ENCODE measurements around the gene SLC6A16. TPM values are rescaled to one million over a fixed set of nuclear protein-coding genes. Genes with fewer than 3 reads are reported as not detected.

SLC6A16 gene
- total and polyA plus RNA-seq, 2 of the 8 experiments (the other 6 are each of a cell fraction or from before 2014, with no cell fraction given), result 1.1 to 1.5 TPM

DNA sequence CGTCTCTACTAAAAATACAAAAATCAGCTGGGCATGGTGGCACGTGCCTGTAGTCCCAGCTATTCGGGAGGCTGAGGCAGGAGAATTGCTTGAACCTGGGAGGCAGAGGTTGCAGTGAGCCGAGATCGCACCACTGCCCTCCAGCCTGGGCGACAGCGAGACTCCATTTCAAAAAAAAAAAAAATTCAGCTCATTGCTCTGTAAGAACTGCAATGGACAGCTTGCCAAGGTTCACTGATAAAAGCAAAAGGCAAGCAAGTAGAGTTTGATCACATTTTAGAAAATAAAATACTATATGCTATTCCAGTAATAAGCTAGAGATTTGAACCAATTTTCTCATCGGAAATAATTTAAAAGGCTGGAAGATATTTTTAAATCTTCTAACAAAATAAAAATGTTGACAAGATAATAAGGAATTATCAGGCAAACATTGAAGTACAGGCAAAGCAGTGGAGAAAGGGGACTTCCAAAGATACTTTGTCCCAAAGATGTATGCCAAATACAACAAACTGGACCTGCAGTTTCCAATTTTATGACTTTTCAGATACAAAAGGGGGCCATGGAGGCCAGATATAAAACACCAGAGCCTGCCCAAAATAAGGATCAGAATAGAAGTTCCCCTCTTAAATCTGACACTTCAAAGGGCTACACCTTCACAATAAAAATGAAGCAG is 29.6 kb downstream of the SLC6A16 start (continued):
- TF ChIP-seq, protein P1, sequence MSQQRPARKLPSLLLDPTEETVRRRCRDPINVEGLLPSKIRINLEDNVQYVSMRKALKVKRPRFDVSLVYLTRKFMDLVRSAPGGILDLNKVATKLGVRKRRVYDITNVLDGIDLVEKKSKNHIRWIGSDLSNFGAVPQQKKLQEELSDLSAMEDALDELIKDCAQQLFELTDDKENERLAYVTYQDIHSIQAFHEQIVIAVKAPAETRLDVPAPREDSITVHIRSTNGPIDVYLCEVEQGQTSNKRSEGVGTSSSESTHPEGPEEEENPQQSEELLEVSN (IDR thresholded peaks at IDR 0.05), result no peak
- no peak for TF ChIP-seq FOSL1 (IDR thresholded peaks at IDR 0.05; ENCODE audit: insufficient read depth, low read depth, low read length)
- TF ChIP-seq JUND (IDR thresholded peaks at IDR 0.05; ENCODE audit: low read length), result no peak
- TF ChIP-seq SIX5 (IDR thresholded peaks at IDR 0.05; ENCODE audit: low read depth, low read length), result no peak
- no peak for TF ChIP-seq TCF12 (IDR thresholded peaks at IDR 0.05; ENCODE audit: low read depth, low read length)
- TF ChIP-seq HDAC2 (IDR thresholded peaks at IDR 0.05; ENCODE audit: borderline replicate concordance in 1 of 2, low read depth in 2 of 2, low read length in 2 of 2), result no peak

Data from H1 (cell line).